HEK293 (cell line): ENCODE data around the gene IL17RB.

Source experiments
- CTCF ChIA-PET: fragments of 350-600 bp; formaldehyde crosslinking; extraction: SDS; loops from one replicate; lab custom pipeline; 2021; ENCODE audit warnings: antibody characterized with exemption; lab: Yijun Ruan, JAX
- POLR2A ChIA-PET: fragments of 300-600 bp; formaldehyde crosslinking; extraction: SDS; loops from one replicate; lab custom pipeline; 2020; ENCODE audit warnings: antibody characterized with exemption, inconsistent platforms; lab: Yijun Ruan, JAX
- H3K27ac ChIP-seq: fragments of 200-500 bp; sonication (Bioruptor generic); 2 replicates; pipeline ENCODE4 v1.5.1; 2014; ENCODE audit warnings: low read depth, low read length, control low read depth, inconsistent platforms; ENCODE audit errors: extremely low read depth
- H3K36me3 ChIP-seq, 2 experiments: fragments of 200-500 bp in 1 of 2; sonication (Bioruptor generic) in 1 of 2; 1 replicate in 1 of 2; 2 replicates in 1 of 2; pipeline ENCODE4 v1.5.1; 2014 to 2017; ENCODE audit warnings: inconsistent platforms in 2 of 2, low read length in 2 of 2; ENCODE audit not compliant: control insufficient read depth in 2 of 2, insufficient read depth in 1 of 2
- H3K4me1 ChIP-seq: fragments of 200-500 bp; sonication (Bioruptor generic); 2 replicates; pipeline ENCODE4 v1.5.1; 2014; ENCODE audit warnings: mild to moderate bottlenecking, low read length, inconsistent platforms; ENCODE audit not compliant: control insufficient read depth, insufficient read depth
- H3K4me3 ChIP-seq: 2 replicates; pipeline ENCODE4 v1.5.1; 2011; ENCODE audit warnings: low read depth, mild to moderate bottlenecking, control low read depth, low read length, moderate library complexity
- H3K9me3 ChIP-seq: fragments of 200-500 bp; sonication (Bioruptor generic); 2 replicates; pipeline ENCODE4 v1.5.1; 2014; ENCODE audit warnings: low read depth, low read length, inconsistent platforms; ENCODE audit not compliant: control insufficient read depth, insufficient read depth
- CTCF ChIP-seq: fragments of 450-650 bp; formaldehyde crosslinking; IDR thresholded peaks from 2 replicates; pipeline ENCODE4 v1.5.1; 2016; ENCODE audit warnings: missing biosample characterization, missing genetic modification characterization
- HOXD13 ChIP-seq: sonication (generic); formaldehyde crosslinking; IDR thresholded peaks from 2 replicates; pipeline ENCODE4 v1.8.0; 2022; ENCODE audit warnings: missing genetic modification reagents, borderline replicate concordance
- OVOL3 ChIP-seq: fragments of 450-650 bp; formaldehyde crosslinking; IDR thresholded peaks from 2 replicates; pipeline ENCODE4 v1.5.1; 2016; ENCODE audit warnings: missing biosample characterization, missing genetic modification characterization
- SCRT1 ChIP-seq: fragments of 450-650 bp; formaldehyde crosslinking; IDR thresholded peaks from 2 replicates; pipeline ENCODE4 v1.5.1; 2016; ENCODE audit warnings: missing biosample characterization, missing genetic modification characterization, borderline replicate concordance
- SCRT2 ChIP-seq: fragments of 450-650 bp; formaldehyde crosslinking; IDR thresholded peaks from 2 replicates; pipeline ENCODE4 v1.5.1; 2016; ENCODE audit warnings: missing biosample characterization, missing genetic modification characterization
- SP2 ChIP-seq: fragments of 450-650 bp; formaldehyde crosslinking; IDR thresholded peaks from 2 replicates; pipeline ENCODE4 v1.5.1; 2016; ENCODE audit warnings: missing biosample characterization, missing genetic modification characterization
- WT1 ChIP-seq: fragments of 450-650 bp; formaldehyde crosslinking; IDR thresholded peaks from 2 replicates; pipeline ENCODE4 v1.5.1; 2016; ENCODE audit warnings: missing biosample characterization, missing genetic modification characterization
- ZBTB17 ChIP-seq: fragments of 450-650 bp; formaldehyde crosslinking; IDR thresholded peaks from 2 replicates; pipeline ENCODE4 v1.5.1; 2016; ENCODE audit warnings: missing biosample characterization, missing genetic modification characterization
- ZNF133 ChIP-seq: fragments of 450-650 bp; formaldehyde crosslinking; IDR thresholded peaks from 2 replicates; pipeline ENCODE4 v1.5.1; 2016; ENCODE audit warnings: missing biosample characterization, missing genetic modification characterization
- ZNF138 ChIP-seq: fragments of 450-650 bp; formaldehyde crosslinking; IDR thresholded peaks from 2 replicates; pipeline ENCODE4 v1.5.1; 2016; ENCODE audit warnings: missing biosample characterization, missing genetic modification characterization, borderline replicate concordance
- ZNF155 ChIP-seq: fragments of 450-650 bp; formaldehyde crosslinking; IDR thresholded peaks from 2 replicates; pipeline ENCODE4 v1.5.1; 2016; ENCODE audit warnings: missing biosample characterization, missing genetic modification characterization
- ZNF16 ChIP-seq: fragments of 450-650 bp; formaldehyde crosslinking; IDR thresholded peaks from 2 replicates; pipeline ENCODE4 v1.5.1; 2016; ENCODE audit warnings: low read depth, missing biosample characterization, missing genetic modification characterization
- ZNF2 ChIP-seq: fragments of 450-650 bp; formaldehyde crosslinking; IDR thresholded peaks from 2 replicates; pipeline ENCODE4 v1.5.1; 2016; ENCODE audit warnings: missing biosample characterization, missing genetic modification characterization
- ZNF266 ChIP-seq: fragments of 450-650 bp; formaldehyde crosslinking; IDR thresholded peaks from 2 replicates; pipeline ENCODE4 v1.5.1; 2016; ENCODE audit warnings: missing biosample characterization, missing genetic modification characterization, low read depth
- ZNF354C ChIP-seq: fragments of 450-650 bp; formaldehyde crosslinking; IDR thresholded peaks from 2 replicates; pipeline ENCODE4 v1.5.1; 2016; ENCODE audit warnings: missing biosample characterization, missing genetic modification characterization, low read depth, borderline replicate concordance
- ZNF433 ChIP-seq: fragments of 450-650 bp; formaldehyde crosslinking; IDR thresholded peaks from 2 replicates; pipeline ENCODE4 v1.5.1; 2016; ENCODE audit warnings: missing biosample characterization, missing genetic modification characterization, low read depth
- ZNF548 ChIP-seq: fragments of 450-650 bp; formaldehyde crosslinking; IDR thresholded peaks from 2 replicates; pipeline ENCODE4 v1.5.1; 2016; ENCODE audit warnings: missing biosample characterization, missing genetic modification characterization
- ZNF549 ChIP-seq: fragments of 450-650 bp; IDR thresholded peaks from 2 replicates; pipeline ENCODE4 v1.5.1; 2018; ENCODE audit warnings: missing biosample characterization, missing genetic modification characterization, mild to moderate bottlenecking, inconsistent platforms, moderate library complexity
- ZNF596 ChIP-seq: fragments of 450-650 bp; IDR thresholded peaks from 2 replicates; pipeline ENCODE4 v1.5.0; 2018; ENCODE audit warnings: missing biosample characterization, mild to moderate bottlenecking, missing genetic modification characterization, moderate library complexity
- ZNF639 ChIP-seq: fragments of 450-650 bp; formaldehyde crosslinking; IDR thresholded peaks from 2 replicates; pipeline ENCODE4 v1.5.1; 2016; ENCODE audit warnings: missing biosample characterization, missing genetic modification characterization
- ZNF658 ChIP-seq: fragments of 450-650 bp; formaldehyde crosslinking; IDR thresholded peaks from 2 replicates; pipeline ENCODE4; 2016; ENCODE audit warnings: missing biosample characterization, missing genetic modification characterization
- ZNF768 ChIP-seq: fragments of 450-650 bp; formaldehyde crosslinking; IDR thresholded peaks from 2 replicates; pipeline ENCODE4 v1.5.1; 2018; ENCODE audit warnings: missing biosample characterization, mild to moderate bottlenecking, missing genetic modification characterization
- ZNF776 ChIP-seq: fragments of 450-650 bp; formaldehyde crosslinking; IDR thresholded peaks from 2 replicates; pipeline ENCODE4 v1.5.0; 2017; ENCODE audit warnings: missing biosample characterization, missing genetic modification characterization, borderline replicate concordance
- ZXDB ChIP-seq: fragments of 450-650 bp; formaldehyde crosslinking; IDR thresholded peaks from 2 replicates; pipeline ENCODE4 v1.5.1; 2016; ENCODE audit warnings: missing biosample characterization, missing genetic modification characterization

The IL17RB gene

GRCh38 chr3:53817211-53817610 lies 29.2 kb upstream of the IL17RB start:
- POLR2A ChIA-PET = no interaction called here

GRCh38 chr3:53817809-53818208 lies 28.6 kb upstream of the IL17RB start:
- Histone ChIP-seq H3K4me3 (no peak overlapping the region), H3K27ac (no peak overlapping the region), H3K4me1 (no peaks in the 10 kb centered on the region), H3K9me3 (no peaks in the 10 kb centered on the region), H3K36me3 (peaks cover 0 to 65% of the 10 kb centered on the region in 2 experiments; a peak in 1 of 3 replicates)
- CTCF ChIA-PET = no interaction called here
- no peak for TF ChIP-seq ZNF266 (tag by site-specific recombination)
- no peak for TF ChIP-seq ZNF596
- no peak for TF ChIP-seq ZNF433 (tag by site-specific recombination)
- TF ChIP-seq SP2 (tag by site-specific recombination) = no peak
- no peak for TF ChIP-seq ZXDB (tag by site-specific recombination)
- no peak for TF ChIP-seq ZNF155 (tag by site-specific recombination)
- TF ChIP-seq ZBTB17 = no peak
- no peak for TF ChIP-seq ZNF138 (tag by site-specific recombination)
- no peak for TF ChIP-seq CTCF (tag by site-specific recombination)
- TF ChIP-seq ZNF133 (tag by site-specific recombination) = no peak
- TF ChIP-seq ZNF776 = no peak
- POLR2A ChIA-PET = no interaction called here

More at GRCh38 chr3:53817211-53817610, 29.2 kb upstream of the IL17RB start:
- Histone ChIP-seq H3K27ac (no peak overlapping the region), H3K9me3 (no peaks in the 10 kb centered on the region), H3K4me3 (no peak overlapping the region), H3K36me3 (peaks cover 0 to 59% of the 10 kb centered on the region in 2 experiments; a peak in 1 of 3 replicates), H3K4me1 (no peaks in the 10 kb centered on the region)
- CTCF ChIA-PET = no interaction called here
- no peak for TF ChIP-seq ZNF548 (tag by site-specific recombination)
- no peak for TF ChIP-seq ZNF354C (tag by site-specific recombination)

GRCh38 chr3:53818221-53819162 lies 27.9 kb upstream of the IL17RB start:
- peaks cover 0 to 71% of the 10 kb centered on the region in 2 experiments; a peak in 1 of 3 replicates for H3K36me3 ChIP-seq

More at GRCh38 chr3:53818221-53819162, 27.9 kb upstream of the IL17RB start:
- TF ChIP-seq ZNF658 (tag by site-specific recombination) (no peak), HOXD13 (no peak), ZNF16 (tag by site-specific recombination) (no peak), ZNF2 (tag by site-specific recombination) (no peak), SCRT2 (peak; percentile 89), OVOL3 (tag by site-specific recombination) (no peak), ZNF639 (tag by site-specific recombination) (no peak), WT1 (tag by site-specific recombination) (no peak), ZNF768 (tag by site-specific recombination) (no peak), SCRT1 (tag by site-specific recombination) (peak; percentile 89), ZNF549 (tag by site-specific recombination) (no peak)
- no peak overlapping the region for H3K4me3 ChIP-seq
- ChIA-PET POLR2A (no interaction called here), CTCF (no interaction called here)
- H3K9me3 ChIP-seq = no peaks in the 10 kb centered on the region
- no peak overlapping the region for H3K27ac ChIP-seq
- no peaks in the 10 kb centered on the region for H3K4me1 ChIP-seq
